PFSK-1 (cell line): ENCODE results near the gene CNTNAP2.

Source experiments
- FOXP2 ChIP-seq: optimal IDR thresholded peaks from 2 replicates; pipeline ENCODE3; 2011; ENCODE audit warnings: borderline replicate concordance, control low read depth, inconsistent platforms; ENCODE audit not compliant: insufficient read depth; ENCODE audit errors: extremely low read length, extremely low read depth
- POLR2AphosphoS5 ChIP-seq: IDR thresholded peaks from 2 replicates; pipeline ENCODE4 v1.6.1; 2012; ENCODE audit warnings: low read depth, mild to moderate bottlenecking, control low read depth, low read length, moderate library complexity
- REST ChIP-seq, 2 experiments: IDR thresholded peaks; 2 replicates each; pipeline versions ENCODE4 v1.6.1 to v1.8.0; 2011 to 2012; ENCODE audit warnings: low read depth in 2 of 2, low read length in 2 of 2, control low read depth in 1 of 2, inconsistent platforms in 1 of 2, mild to moderate bottlenecking in 1 of 2, moderate library complexity in 1 of 2; ENCODE audit not compliant: insufficient read depth in 1 of 2
- SIN3A ChIP-seq: IDR thresholded peaks from 2 replicates; pipeline ENCODE4 v1.6.1; 2012; ENCODE audit warnings: mild to moderate bottlenecking, low read length, moderate library complexity, borderline replicate concordance; ENCODE audit not compliant: insufficient read depth
- TAF1 ChIP-seq: IDR thresholded peaks from 2 replicates; pipeline ENCODE4 v1.6.1; 2012; ENCODE audit warnings: low read length, control low read depth, borderline replicate concordance; ENCODE audit not compliant: insufficient read depth

The CNTNAP2 gene

GRCh38 chr7:148371280-148371937, 2254.8 kb downstream of the CNTNAP2 start:
- TF ChIP-seq REST (IDR thresholded peaks at IDR 0.05; ENCODE audit: insufficient read depth in 1 of 2, low read depth in 2 of 2, low read length in 2 of 2) (no peak), POLR2AphosphoS5 (no peak), FOXP2 (no peak), TAF1 (no peak), SIN3A (no peak)

GRCh38 chr7:148374396-148375259, 2258.0 kb downstream of the CNTNAP2 start:
- TF ChIP-seq REST (IDR thresholded peaks at IDR 0.05; ENCODE audit: insufficient read depth in 1 of 2, low read depth in 2 of 2, low read length in 2 of 2) (no peak), SIN3A (no peak), FOXP2 (no peak), POLR2AphosphoS5 (no peak), TAF1 (no peak)

GRCh38 chr7:148379677-148380076, 2263.1 kb downstream of the CNTNAP2 start:
- TF ChIP-seq FOXP2, result no peak
- no peak for TF ChIP-seq TAF1
- no peak for TF ChIP-seq REST (IDR thresholded peaks at IDR 0.05; ENCODE audit: insufficient read depth in 1 of 2, low read depth in 2 of 2, low read length in 2 of 2)
- TF ChIP-seq POLR2AphosphoS5, result no peak
- TF ChIP-seq SIN3A, result no peak

GRCh38 chr7:148380596-148381419, 2264.2 kb downstream of the CNTNAP2 start:
- no peak for TF ChIP-seq REST (IDR thresholded peaks at IDR 0.05; ENCODE audit: insufficient read depth in 1 of 2, low read depth in 2 of 2, low read length in 2 of 2)
- no peak for TF ChIP-seq POLR2AphosphoS5
- no peak for TF ChIP-seq FOXP2
